HCT116 (cell line): ENCODE data around the gene TMEM235. TPM values are rescaled to one million over a fixed set of nuclear protein-coding genes. Genes with fewer than 3 reads are reported as not detected.

Source experiments
- ATAC-seq: fragments of 200-7000 bp; cut with Tn5 transposase; 2 replicates; pipeline ENCODE4 v1.9.1; 2020; ENCODE audit warnings: mild to moderate bottlenecking, moderate library complexity
- BruUV-seq: library from RNA; stranded (reverse); fragments of 400-500 nt; replicated peaks from 2 replicates; lab custom pipeline; 2021; lab: Mats Ljungman, UMichigan
- CTCF ChIA-PET: fragments of 300-600 bp; sonication (Branson Sonifier 250); formaldehyde crosslinking; loops from one replicate; lab custom pipeline; 2021; ENCODE audit warnings: antibody characterized with exemption; lab: Charles Lee
- POLR2A ChIA-PET: fragments of 300-600, 350-600 bp; sonication (Branson Sonifier 250); formaldehyde crosslinking; loops from one replicate; lab custom pipeline; 2021; ENCODE audit warnings: antibody characterized with exemption; lab: Charles Lee
- RAD21 ChIA-PET, 2 experiments: fragments of 300-600 bp; sonication (Branson Sonifier 250); formaldehyde crosslinking; loops; one replicate each; lab custom pipeline; 2023; ENCODE audit warnings: low total read pairs in 2 of 2; ENCODE audit not compliant: uncharacterized antibody in 2 of 2, unreplicated experiment in 2 of 2, low non-redundant PET in 1 of 2; lab: Charles Lee
- DNase-seq: peaks from one replicate; pipeline ENCODE4 v3.0.0-alpha.2; 2010; ENCODE audit warnings: low read depth, low spot score
- H2AFZ ChIP-seq: fragments of 200-600 bp; shearing (Covaris generic), sonication (generic); 2 replicates; pipeline ENCODE4 v1.6.1; 2017; ENCODE audit warnings: low read depth, mixed run types, mixed read lengths, antibody characterized with exemption, low read length; ENCODE audit not compliant: poor library complexity, severe bottlenecking
- H3K27ac ChIP-seq: 2 replicates; pipeline ENCODE4 v1.5.1; 2012; ENCODE audit warnings: low read depth, low read length
- H3K27me3 ChIP-seq: fragments of 200-600 bp; sonication (generic); 2 replicates; pipeline ENCODE4 v1.6.1; 2016; ENCODE audit warnings: mixed run types, low read length, mixed read lengths; ENCODE audit not compliant: insufficient read depth
- H3K36me3 ChIP-seq, 2 experiments: fragments of 200-500 bp in 1 of 2; fragments of 200-600 bp in 1 of 2; sonication (Bioruptor generic) in 1 of 2; sonication (generic) in 1 of 2; 2 replicates each; pipeline versions ENCODE4 v1.5.1 to v1.6.1; 2014 to 2016; ENCODE audit warnings: low read length in 2 of 2, inconsistent platforms in 1 of 2, mixed read lengths in 1 of 2, mixed run types in 1 of 2; ENCODE audit not compliant: insufficient read depth in 2 of 2, control insufficient read depth in 1 of 2
- H3K4me1 ChIP-seq, 2 experiments: fragments of 200-600 bp in 1 of 2; sonication (generic) in 1 of 2; 2 replicates each; pipeline versions ENCODE4 v1.5.1 to v1.6.1; 2012 to 2017; ENCODE audit warnings: low read length in 2 of 2, inconsistent platforms in 1 of 2, mild to moderate bottlenecking in 1 of 2, mixed read lengths in 1 of 2, mixed run types in 1 of 2, moderate library complexity in 1 of 2; ENCODE audit not compliant: insufficient read depth in 2 of 2, control insufficient read depth in 1 of 2
- H3K4me2 ChIP-seq: fragments of 200-600 bp; sonication (generic); 2 replicates; pipeline ENCODE4 v1.6.1; 2017; ENCODE audit warnings: mixed run types, low read length, mixed read lengths
- H3K4me3 ChIP-seq, 2 experiments: fragments of 200-600 bp in 1 of 2; sonication (generic) in 1 of 2; replicated peaks in 1 of 2; 2 replicates each; pipeline ENCODE4 v1.5.1; 2011 to 2016; ENCODE audit warnings: low read length in 2 of 2, control low read depth in 1 of 2, low read depth in 1 of 2, mild to moderate bottlenecking in 1 of 2, mixed read lengths in 1 of 2, mixed run types in 1 of 2
- H3K79me2 ChIP-seq: fragments of 200-600 bp; sonication (generic); 2 replicates; pipeline ENCODE4 v1.6.1; 2017; ENCODE audit warnings: mild to moderate bottlenecking, mixed run types, low read length, moderate library complexity, mixed read lengths; ENCODE audit not compliant: insufficient read depth
- H3K9ac ChIP-seq: fragments of 200-600 bp; sonication (generic); 2 replicates; pipeline ENCODE4 v1.6.1; 2016; ENCODE audit warnings: low read length, mixed read lengths
- H3K9me2 ChIP-seq: fragments of 200-600 bp; sonication (generic), shearing (Covaris generic); 2 replicates; pipeline ENCODE4 v1.6.1; 2017; ENCODE audit warnings: mixed run types, mild to moderate bottlenecking, moderate library complexity; ENCODE audit not compliant: insufficient read depth
- H3K9me3 ChIP-seq, 2 experiments: fragments of 200-500 bp in 1 of 2; fragments of 200-600 bp in 1 of 2; sonication (Bioruptor generic) in 1 of 2; sonication (generic) in 1 of 2; 2 replicates each; pipeline ENCODE4 v1.6.1; 2014 to 2017; ENCODE audit warnings: low read length in 2 of 2, mixed read lengths in 2 of 2, inconsistent platforms in 1 of 2, low read depth in 1 of 2, mild to moderate bottlenecking in 1 of 2, mixed run types in 1 of 2, moderate library complexity in 1 of 2; ENCODE audit not compliant: control insufficient read depth in 1 of 2, insufficient read depth in 1 of 2
- H4K20me1 ChIP-seq: fragments of 200-600 bp; sonication (generic), shearing (Covaris generic); 2 replicates; pipeline ENCODE4 v1.6.1; 2017; ENCODE audit warnings: mixed run types, mild to moderate bottlenecking, moderate library complexity; ENCODE audit not compliant: insufficient read depth
- CEBPB ChIP-seq: IDR thresholded peaks from 2 replicates; pipeline ENCODE4 v1.6.1; 2012; ENCODE audit warnings: low read depth
- EGR1 ChIP-seq: IDR thresholded peaks from 2 replicates; pipeline ENCODE4 v1.6.1; 2012; ENCODE audit warnings: low read depth
- JUND ChIP-seq: IDR thresholded peaks from 2 replicates; pipeline ENCODE4 v1.6.1; 2012
- RAD21 ChIP-seq: IDR thresholded peaks from 2 replicates; pipeline ENCODE4 v1.6.1; 2012; ENCODE audit warnings: low read depth, mild to moderate bottlenecking
- ZFX ChIP-seq: fragments of 450-650 bp; IDR thresholded peaks from 2 replicates; pipeline ENCODE4 v1.6.1; 2017
- ZNF274 ChIP-seq: fragments of 200-500 bp; sonication (Bioruptor generic); IDR thresholded peaks from 2 replicates; pipeline ENCODE4 v1.6.1; 2014; ENCODE audit warnings: mild to moderate bottlenecking, low read depth, low read length, inconsistent platforms
- intact Hi-C: fragments of 100-400 bp; cut with micrococcal nuclease; formaldehyde crosslinking; loops from 2 replicates; pipeline ENCODE4 v1.10.0; 2022
- total RNA-seq: library from RNA; stranded (reverse); gene quantifications from one replicate; pipeline ENCODE4 v1.2.1, GENCODE V29; 2021; ENCODE audit not compliant: unreplicated experiment
- TF ChIP-seq, protein P1 (sequence below): IDR thresholded peaks from 2 replicates; pipeline ENCODE4 v1.6.1; 2012

Gene TMEM235
- total RNA-seq, 1 experiment from 2014 or later = not detected

DNA sequence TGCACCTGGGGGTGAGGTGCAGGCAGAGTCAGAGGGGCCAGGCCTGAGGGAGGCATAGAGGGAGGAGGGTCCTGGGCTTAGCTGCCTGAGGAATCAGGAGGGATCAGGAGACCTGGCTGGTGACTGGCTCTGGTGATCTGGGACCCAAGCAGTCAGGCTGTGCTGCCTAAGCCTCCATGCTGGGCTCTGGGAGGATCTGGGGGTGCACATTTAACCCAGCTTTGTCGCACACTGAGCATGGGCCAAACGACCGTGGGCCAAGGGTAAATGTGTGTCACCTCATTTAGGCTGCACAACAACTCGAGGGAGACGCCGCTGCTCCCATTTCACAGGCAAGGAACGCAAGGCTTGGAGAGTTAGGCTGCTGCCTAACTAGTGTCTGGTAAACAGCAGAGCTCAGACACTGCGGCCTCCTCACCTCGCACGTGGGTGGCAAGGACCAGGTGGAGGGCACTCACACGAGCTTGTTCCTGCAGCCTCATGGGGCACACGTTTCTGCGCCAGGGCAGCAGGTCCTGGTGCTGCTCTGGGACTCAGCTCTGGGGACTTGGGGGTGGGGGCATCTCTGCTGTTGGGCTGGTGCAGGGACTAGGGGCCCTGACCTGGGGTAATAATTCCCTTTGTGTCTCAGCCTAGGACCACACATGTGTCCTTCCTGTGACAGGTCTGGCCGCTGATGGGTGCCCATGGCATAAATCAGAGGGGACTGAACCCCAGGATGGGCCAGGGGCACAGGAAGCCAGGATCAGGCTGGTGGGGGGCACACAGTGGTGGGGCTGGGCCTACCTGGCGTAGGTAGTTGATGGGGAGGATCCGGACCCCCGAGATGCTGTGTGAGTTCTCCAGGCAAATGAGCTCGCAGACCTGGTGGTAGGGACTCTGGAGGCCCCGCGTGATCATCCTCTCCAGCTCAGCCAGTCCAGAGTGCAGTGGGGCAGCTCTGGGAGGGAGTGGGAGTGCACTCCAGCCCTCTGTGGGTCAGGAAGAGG is 18.7 kb downstream of the TMEM235 start:
- no TSS peak for BruUV-seq
- Histone ChIP-seq H3K4me2 (no peak overlapping the region), H3K27me3 (no peaks in the 10 kb centered on the region), H3K9me3 (no peaks in the 10 kb centered on the region), H3K36me3 (no peaks in the 10 kb centered on the region), H3K9ac (no peak overlapping the region), H3K4me3 (no peak overlapping the region), H4K20me1 (no peaks in the 10 kb centered on the region), H3K79me2 (no peaks in the 10 kb centered on the region), H3K27ac (no peak overlapping the region), H2AFZ (no peak overlapping the region), H3K4me1 (peaks cover 5 to 14% of the 10 kb centered on the region in 2 experiments), H3K9me2 (no peaks in the 10 kb centered on the region)
- TF ChIP-seq EGR1 (no peak), ZNF274 (no peak), ZFX (no peak), JUND (no peak), RAD21 (no peak), CEBPB (no peak)
- TF ChIP-seq, protein P1, sequence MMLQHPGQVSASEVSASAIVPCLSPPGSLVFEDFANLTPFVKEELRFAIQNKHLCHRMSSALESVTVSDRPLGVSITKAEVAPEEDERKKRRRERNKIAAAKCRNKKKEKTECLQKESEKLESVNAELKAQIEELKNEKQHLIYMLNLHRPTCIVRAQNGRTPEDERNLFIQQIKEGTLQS = no peak
- ChIA-PET POLR2A (interaction anchor here (1.1 to 1.3 kb wide), 4 partner anchors 23 to 165 kb away, joined by 3 to 6 read pairs (median 3); partner anchors contain the start of genes AFMID and TK1), CTCF (interaction anchor here (0.9 to 3.0 kb wide), 35 partner anchors 9 to 707 kb away, joined by 3 to 61 read pairs (median 6); partner anchors contain the start of genes AFMID and TK1), RAD21 (interaction anchor here (1.0 to 2.3 kb wide), 11 partner anchors 65 to 231 kb away, joined by 3 to 12 read pairs (median 5); partner anchors contain the start of gene TMC8 (in 1 of the 2))
- DNase-seq = no peak
- ATAC-seq = no peak
- intact Hi-C loops = loop anchor here (2.0 to 5.0 kb wide), 2 partner anchors 111 to 123 kb away; partner anchors contain the start of genes SOCS3 and TMC6
